Measurements from ENCODE around the gene PAK5.

GRCh38 chr20:9608639-9609340 lies 230.1 kb downstream of the PAK5 start:
- TF ChIP-seq JUN (IDR thresholded peaks at IDR 0.05) (no peak), BHLHE40 (IDR thresholded peaks at IDR 0.05; ENCODE audit: low read depth, low read length) (no peak), CTCF (IDR thresholded peaks at IDR 0.05) (no peak), REST (IDR thresholded peaks at IDR 0.05) (no peak), KDM1A (IDR thresholded peaks at IDR 0.05; ENCODE audit: low read depth) (no peak), CBX8 (IDR thresholded peaks at IDR 0.05) (no peak), POLR2A (IDR thresholded peaks at IDR 0.05; ENCODE audit: low read length) (no peak), EP300 (IDR thresholded peaks at IDR 0.05) (no peak), PBX3 (IDR thresholded peaks at IDR 0.05) (no peak), HOXB13 (CRISPR knock-in tag; IDR thresholded peaks at IDR 0.05; ENCODE audit: low read depth) (no peak)
- TF ChIP-seq, protein P1, sequence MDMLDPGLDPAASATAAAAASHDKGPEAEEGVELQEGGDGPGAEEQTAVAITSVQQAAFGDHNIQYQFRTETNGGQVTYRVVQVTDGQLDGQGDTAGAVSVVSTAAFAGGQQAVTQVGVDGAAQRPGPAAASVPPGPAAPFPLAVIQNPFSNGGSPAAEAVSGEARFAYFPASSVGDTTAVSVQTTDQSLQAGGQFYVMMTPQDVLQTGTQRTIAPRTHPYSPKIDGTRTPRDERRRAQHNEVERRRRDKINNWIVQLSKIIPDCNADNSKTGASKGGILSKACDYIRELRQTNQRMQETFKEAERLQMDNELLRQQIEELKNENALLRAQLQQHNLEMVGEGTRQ (IDR thresholded peaks at IDR 0.05) = no peak
